HG02763 (cell line): ENCODE measurements around the gene MSLN.

Experiments used
- ATAC-seq: cut with Tn5 transposase; IDR thresholded peaks from one replicate; pipeline ENCODE4 v1.9.1; 2021; ENCODE audit warnings: mild to moderate bottlenecking, moderate library complexity; ENCODE audit not compliant: unreplicated experiment

Gene MSLN

GRCh38 chr16:801584-802363, 41.2 kb downstream of the MSLN start:
- ATAC-seq, result no peak

- ATAC-seq, result no peak
Observed at GRCh38 chr16:802461-802860, 41.9 kb downstream of the MSLN start.

- ATAC-seq, result no peak
Observed at GRCh38 chr16:802914-803753, 42.6 kb downstream of the MSLN start.

GRCh38 chr16:803754-804080, 43.2 kb downstream of the MSLN start:
- ATAC-seq, result no peak

DNA sequence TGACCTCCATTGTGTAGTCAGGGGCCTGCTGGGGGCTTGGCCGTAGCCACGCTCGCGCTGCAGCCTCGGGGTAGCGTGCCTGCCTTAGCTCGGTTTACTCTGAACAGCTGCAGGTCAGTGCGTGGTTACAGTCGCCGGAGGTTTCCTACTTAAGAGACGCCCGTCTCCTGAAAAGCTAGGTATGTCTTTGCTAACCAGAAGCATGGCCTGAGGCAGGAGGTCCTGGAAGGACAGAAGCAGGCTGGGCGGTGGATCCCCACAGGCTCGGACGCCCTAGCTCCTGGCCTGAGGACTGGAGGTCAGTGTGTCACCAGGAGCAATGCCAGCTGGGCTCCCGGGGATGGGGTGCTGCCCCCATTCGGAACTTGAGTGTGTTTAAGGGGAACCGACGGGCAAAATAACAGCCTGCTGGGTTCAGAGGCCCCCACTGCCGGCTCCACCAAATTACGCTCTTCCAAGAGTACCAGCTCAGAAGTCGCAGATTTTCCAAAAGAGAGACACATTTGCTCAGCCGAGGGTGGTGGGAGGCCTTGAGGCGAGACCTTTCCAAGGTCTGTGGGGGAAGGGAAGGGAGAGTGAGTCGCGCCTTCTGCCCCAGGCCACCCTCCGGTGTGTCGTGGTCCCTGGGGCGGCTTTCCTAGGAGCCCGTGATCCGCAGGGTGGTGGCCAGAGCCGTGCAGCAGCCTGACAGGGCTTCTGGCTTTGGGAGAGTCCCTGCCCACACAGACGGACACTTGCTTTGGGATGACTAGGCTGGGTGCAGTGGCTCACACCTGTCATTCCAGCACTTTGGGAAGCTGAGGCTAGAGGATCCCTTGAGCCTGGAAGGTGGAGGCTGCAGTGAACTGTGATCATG, 43.9 kb downstream of the MSLN start:
- no peak for ATAC-seq

DNA sequence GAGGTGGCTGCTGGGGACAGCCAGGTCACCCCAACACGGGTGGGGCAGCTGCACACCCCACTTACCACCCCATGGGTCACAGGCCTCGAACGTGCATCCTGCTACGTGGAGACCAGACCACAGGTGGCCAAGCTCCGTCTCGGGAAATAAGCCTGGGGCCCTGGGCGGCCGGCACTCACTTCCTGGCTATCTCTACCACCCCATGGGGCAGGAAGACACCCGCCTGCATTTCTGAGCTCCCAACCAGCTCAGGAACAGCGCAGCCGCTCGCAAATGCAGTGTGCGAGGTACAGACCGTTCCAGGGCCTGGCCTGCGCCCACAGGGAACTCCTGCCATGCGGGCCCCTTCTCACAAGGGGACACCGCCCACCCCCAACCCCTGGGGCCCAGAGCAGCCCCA, 44.9 kb downstream of the MSLN start:
- ATAC-seq, result no peak

GRCh38 chr16:807347-808084, 47.0 kb downstream of the MSLN start:
- ATAC-seq, result peak; percentile 88

- ATAC-seq, result no peak
Observed at GRCh38 chr16:808085-808386, 47.5 kb downstream of the MSLN start.

DNA sequence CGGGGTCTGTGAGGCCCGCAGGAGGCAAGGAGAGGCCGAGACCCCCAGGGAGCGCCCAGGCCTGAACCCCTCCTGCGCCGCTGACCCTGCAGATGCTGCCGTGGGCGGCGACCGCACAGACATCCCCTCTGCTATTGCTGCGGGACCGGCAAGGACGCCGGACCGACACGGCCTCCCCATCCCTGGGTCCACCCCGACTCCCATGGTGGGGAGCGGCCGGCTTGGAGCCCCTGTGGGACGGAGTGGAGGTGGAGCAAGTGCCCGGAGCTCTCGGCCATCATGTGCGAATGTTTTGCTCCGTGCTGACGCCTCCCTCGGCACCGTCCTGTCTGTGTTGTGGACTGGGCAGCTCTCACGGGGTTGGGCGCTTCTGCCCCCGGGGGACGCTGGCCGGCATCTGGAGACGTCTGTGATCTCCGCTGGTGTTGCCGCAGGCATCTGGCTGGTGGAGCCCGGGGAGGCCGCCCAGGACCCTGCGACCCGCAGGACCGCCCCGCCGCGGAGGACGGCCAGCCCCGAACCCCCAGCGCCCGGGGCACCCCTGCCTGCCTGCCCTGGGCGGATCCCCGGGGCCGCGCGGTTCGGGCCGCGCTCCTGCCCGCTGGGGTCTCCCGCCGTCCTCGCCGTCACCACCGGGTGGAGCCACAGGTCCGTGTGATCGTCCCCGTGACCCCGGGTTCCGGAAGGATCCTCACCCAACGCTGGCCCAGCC, 52.8 kb downstream of the MSLN start:
- no peak for ATAC-seq

DNA sequence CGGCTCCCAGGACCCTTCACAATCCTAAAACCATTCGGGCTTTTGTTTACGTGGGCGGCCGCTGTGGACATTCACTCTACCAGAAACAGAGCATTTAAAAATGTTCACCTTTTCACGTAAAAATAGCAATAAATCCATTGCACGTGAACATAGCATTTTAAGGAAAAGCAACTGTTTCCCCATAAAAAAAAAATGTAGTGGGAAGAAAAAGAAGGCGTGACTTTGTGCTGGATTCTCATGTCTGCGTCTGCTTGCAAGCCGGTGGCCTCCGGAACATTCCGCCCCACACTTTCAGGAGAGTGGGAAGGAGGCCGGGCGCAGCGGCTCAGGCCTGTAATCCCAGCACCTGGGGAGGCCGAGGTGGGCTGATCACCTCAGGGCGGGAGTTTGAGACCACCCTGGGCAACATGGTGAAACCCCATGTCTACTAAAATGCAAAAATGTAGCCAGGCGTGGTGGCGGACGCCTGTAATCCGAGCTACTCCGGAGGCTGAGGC, 53.4 kb downstream of the MSLN start:
- no peak for ATAC-seq

GRCh38 chr16:814974-815373, 54.4 kb downstream of the MSLN start:
- ATAC-seq, result no peak

DNA sequence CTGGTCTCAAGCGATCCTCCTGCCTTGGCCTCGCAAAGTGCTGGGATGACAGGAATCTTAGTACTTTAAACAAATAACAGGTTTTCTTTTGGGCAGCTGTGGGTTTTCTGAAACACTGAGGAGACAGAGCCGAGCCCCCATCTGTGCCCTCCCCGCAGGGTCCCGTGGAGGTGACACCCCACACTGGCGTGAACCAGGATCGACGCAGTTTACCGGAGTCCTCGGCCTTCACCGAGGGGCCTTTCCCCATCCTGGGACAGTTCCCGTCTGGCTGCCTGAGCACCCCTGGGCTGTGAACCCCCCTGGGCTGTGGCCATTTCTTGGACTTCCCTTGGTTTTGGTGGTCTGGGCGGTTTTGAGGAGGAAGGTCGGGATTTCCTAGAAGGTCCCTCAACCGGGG, 55.3 kb downstream of the MSLN start:
- no peak for ATAC-seq

DNA sequence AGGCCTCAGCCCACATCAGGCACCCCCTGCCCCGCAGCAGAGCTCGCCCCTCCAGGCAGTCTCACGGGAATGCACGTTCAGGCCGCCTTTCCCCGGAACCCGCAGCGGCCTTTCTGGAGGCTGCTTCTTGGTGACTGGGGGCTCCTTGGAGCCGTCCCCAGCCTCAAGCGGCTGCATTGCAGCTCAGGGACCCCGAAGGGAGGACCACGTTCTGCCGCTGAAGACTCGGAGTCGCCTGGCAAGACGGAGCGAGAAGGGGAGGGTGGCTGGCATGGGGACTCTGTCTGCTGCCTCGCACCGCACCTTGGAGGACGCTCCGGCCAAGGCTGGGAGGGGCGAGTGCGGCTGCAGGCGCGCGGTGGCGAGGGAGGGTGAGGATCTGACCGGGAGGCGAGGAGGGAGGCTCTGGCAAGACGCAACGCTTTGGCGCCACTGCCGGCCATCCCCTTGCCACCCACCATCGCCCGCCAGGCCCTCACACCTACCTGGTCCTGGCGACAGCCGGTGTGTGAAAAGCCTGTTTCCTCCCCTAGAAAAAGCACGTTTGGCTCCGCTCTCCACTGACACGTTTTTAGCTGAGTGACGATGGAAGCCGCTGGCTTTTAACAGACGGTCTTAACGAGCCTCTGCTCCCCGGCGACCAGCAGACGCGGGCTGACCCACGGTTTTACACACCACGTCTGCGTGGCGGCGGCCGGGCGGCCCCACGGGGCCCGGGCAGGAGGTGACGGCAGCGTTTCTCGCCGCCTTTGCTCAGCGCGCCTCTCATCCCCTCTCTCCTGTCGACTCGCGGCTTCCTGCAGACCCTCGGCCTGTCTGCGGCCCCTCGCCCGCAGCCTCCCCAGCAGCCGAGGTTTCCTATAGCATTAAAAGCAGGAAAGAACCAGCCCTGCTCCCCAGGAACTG, 56.7 kb downstream of the MSLN start:
- ATAC-seq, result no peak

DNA sequence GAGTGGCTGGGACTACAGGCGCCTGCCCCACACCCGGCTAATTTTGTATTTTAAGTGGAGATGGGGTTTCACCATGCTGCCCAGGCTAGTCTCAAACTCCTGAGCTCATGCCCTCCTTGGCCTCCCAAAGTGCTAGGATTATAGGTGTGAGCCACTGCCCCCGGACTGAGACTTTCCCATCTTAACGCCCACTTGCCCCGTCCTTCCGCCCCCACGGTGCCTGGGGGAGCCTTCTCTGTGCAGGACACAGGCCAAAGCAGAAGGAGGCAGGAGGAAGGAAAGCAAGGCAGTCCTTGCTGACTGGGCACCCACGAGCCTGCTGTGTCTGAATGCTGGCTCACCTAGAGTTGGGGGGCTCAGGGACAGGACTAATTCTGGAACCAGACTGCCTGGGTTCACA, 57.6 kb downstream of the MSLN start:
- no peak for ATAC-seq
